GM21381 (cell line): ENCODE measurements around the gene MRRF.

Experiments used
- ATAC-seq: cut with Tn5 transposase; IDR thresholded peaks from one replicate; pipeline ENCODE4 v1.9.1; 2021; ENCODE audit warnings: mild to moderate bottlenecking, moderate library complexity; ENCODE audit not compliant: unreplicated experiment

The MRRF gene

GRCh38 chr9:122376796-122377195 is 112.1 kb downstream of the MRRF start:
- no peak for ATAC-seq

GRCh38 chr9:122377241-122378164 is 112.8 kb downstream of the MRRF start:
- no peak for ATAC-seq

- ATAC-seq: no peak
Measured at GRCh38 chr9:122378236-122378635, 113.6 kb downstream of the MRRF start.

GRCh38 chr9:122379340-122379739 is 114.7 kb downstream of the MRRF start:
- ATAC-seq: no peak

GRCh38 chr9:122380293-122380692 is 115.6 kb downstream of the MRRF start:
- no peak for ATAC-seq
